A549 treated with AZD2906 at 1 μM for 4 hours (cell line): ENCODE results near the gene RAB3A. TPM values are rescaled to one million over a fixed set of nuclear protein-coding genes. Genes with fewer than 3 reads are reported as not detected.

Experiments
- total RNA-seq: library from RNA; stranded (reverse); fragments of 200-300 nt; extraction: Qiagen RNA extraction; gene quantifications from 5 replicates; pipeline ENCODE4 v1.2.3, GENCODE V29; 2022

The RAB3A gene, protein sequence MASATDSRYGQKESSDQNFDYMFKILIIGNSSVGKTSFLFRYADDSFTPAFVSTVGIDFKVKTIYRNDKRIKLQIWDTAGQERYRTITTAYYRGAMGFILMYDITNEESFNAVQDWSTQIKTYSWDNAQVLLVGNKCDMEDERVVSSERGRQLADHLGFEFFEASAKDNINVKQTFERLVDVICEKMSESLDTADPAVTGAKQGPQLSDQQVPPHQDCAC
- 0.46 to 0.72 TPM (median 0.55 TPM) in 5 replicates for total RNA-seq

DNA sequence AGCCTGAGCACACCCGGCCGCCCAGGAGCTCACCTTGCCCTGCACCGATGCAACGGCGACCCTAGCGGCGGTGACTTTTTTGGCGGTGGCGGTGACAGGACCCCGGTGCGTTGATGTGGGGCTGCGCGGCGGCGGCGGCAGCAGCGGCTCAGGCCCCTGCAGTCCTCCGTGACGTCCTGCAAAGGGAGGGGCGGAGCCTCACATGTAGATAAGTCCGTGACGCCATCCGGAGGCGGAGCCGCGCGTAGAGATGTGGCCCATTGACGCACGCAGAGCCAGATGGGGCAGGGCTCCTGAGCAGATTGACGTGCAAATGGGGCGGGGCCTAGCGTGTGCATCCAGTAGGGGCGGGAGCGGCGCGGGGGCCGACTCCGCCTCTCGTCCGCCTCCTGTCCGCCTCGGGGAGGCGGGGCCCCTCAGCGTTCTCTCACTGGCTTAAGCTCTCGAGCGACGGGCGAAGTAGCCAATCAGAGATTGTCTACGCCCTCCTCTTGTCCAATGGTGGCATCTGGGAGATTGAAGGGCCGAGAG lies at the start of gene RAB3A:
Gene RAB3A, minus strand, starts transcription at position 180 of the 531 bp plus-strand sequence. CDS start 1,302 bp downstream, outside the sequence.

GRCh38 chr19:18225702-18226468 lies 22.0 kb upstream of the RAB3A start, which contains the start of gene PDE4C:
PDE4C (minus strand) TSS chr19:18226438; CDS start chr19:18226415, 23 bp downstream.

DNA sequence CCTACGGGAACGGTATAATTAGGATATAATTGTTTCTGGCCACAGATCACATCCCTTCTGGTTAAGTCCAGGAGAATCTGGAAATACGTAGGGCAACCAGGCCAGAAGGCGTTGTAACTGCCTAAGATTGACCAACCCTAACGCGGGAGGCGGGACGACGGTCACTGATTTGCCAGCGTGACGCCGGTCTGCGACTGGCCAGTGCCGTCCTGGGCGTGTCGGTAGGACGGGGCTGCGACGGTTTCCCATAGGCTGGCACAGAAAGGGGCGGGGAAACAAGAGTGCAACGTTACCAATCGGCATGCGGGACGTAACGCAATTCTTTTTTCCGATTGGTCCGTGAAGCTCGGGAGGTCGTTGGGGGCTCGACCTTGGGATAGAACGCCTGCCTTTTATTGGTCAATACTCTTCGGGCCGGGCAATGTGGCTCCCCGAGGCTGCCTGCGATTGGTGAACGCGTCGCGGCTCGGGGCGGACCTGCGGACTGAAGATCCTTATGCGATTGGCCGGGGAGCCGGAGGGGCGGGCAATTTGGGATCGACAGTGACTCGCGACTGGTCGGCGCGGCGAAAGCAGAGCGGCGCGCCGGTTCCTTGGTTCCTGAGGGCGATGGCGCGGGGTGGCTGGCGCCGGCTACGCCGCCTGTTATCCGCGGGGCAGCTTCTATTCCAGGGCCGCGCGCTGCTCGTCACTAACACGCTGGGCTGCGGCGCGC lies 11.0 kb downstream of the RAB3A start, which contains the start of gene MPV17L2:
Gene MPV17L2, plus strand, starts transcription at position 546 of the 715 bp plus-strand sequence. Its CDS starts 64 bp downstream, at position 610.

GRCh38 chr19:18173572-18174288 lies 30.1 kb downstream of the RAB3A start, which contains the start of gene IFI30:
IFI30 (plus strand) TSS chr19:18173813; CDS start chr19:18173842, 29 bp downstream.

GRCh38 chr19:18152817-18153555 lies 50.9 kb downstream of the RAB3A start, which contains the start of gene PIK3R2:
PIK3R2 (plus strand) TSS chr19:18153163; CDS start chr19:18155880, 2,717 bp downstream.

Other genes starting within 250 kb of the RAB3A start
- 0.28 to 0.92 TPM (median 0.65 TPM) in 5 replicates for gene KCNN1, start 236.9 kb downstream of the RAB3A start, total RNA-seq
- 47.9 to 64.2 TPM (median 62.6 TPM) in 5 replicates for gene ARRDC2, start 195.9 kb downstream of the RAB3A start, total RNA-seq
- gene IL12RB1, start 117.1 kb downstream of the RAB3A start, total RNA-seq: not detected in 5 replicates
- 1.8 to 2.5 TPM (median 2.2 TPM) in 5 replicates for gene MAST3, start 106.3 kb downstream of the RAB3A start, total RNA-seq
- 5.4 to 11.7 TPM (median 10.6 TPM) in 5 replicates for gene PIK3R2, start 50.9 kb downstream of the RAB3A start, total RNA-seq
- gene IFI30, start 30.2 kb downstream of the RAB3A start, total RNA-seq: 11.7 to 19.6 TPM (median 14.7 TPM) in 5 replicates
- gene MPV17L2, start 10.8 kb downstream of the RAB3A start, total RNA-seq: 7.9 to 12.4 TPM (median 12.0 TPM) in 5 replicates
- gene PDE4C, start 22.4 kb upstream of the RAB3A start, total RNA-seq: 0.21 to 0.44 TPM (median 0.27 TPM) in 5 replicates
- gene IQCN, start 70.4 kb upstream of the RAB3A start, total RNA-seq: 0.62 to 0.92 TPM (median 0.81 TPM) in 5 replicates
- 24.1 to 51.7 TPM (median 47.6 TPM) in 5 replicates for gene JUND, start 77.6 kb upstream of the RAB3A start, total RNA-seq
- 220 to 252 TPM (median 232 TPM) in 5 replicates for gene LSM4, start 119.0 kb upstream of the RAB3A start, total RNA-seq
- gene PGPEP1, start 136.6 kb upstream of the RAB3A start, total RNA-seq: 1.8 to 2.8 TPM (median 2.2 TPM) in 5 replicates
- gene GDF15, start 182.1 kb upstream of the RAB3A start, total RNA-seq: 10.6 to 23.6 TPM (median 18.0 TPM) in 5 replicates
- 0.06 TPM in 1 of 5 replicates, not detected in the others for gene LRRC25, start 193.6 kb upstream of the RAB3A start, total RNA-seq
- 37.8 to 50.9 TPM (median 47.3 TPM) in 5 replicates for gene SSBP4, start 215.4 kb upstream of the RAB3A start, total RNA-seq
- gene ISYNA1, start 234.1 kb upstream of the RAB3A start, total RNA-seq: 26.7 to 47.4 TPM (median 41.5 TPM) in 5 replicates